Activated CD4-positive, alpha-beta T cell treated with anti-CD3 and anti-CD28 coated beads for 36 hours (primary cell): ENCODE measurements around the gene RBM38. TPM values are rescaled to one million over a fixed set of nuclear protein-coding genes. Genes with fewer than 3 reads are reported as not detected.

Source experiments
- ATAC-seq: fragments of 200-7000 bp; cut with Tn5 transposase; one replicate; pipeline ENCODE4 v1.10.0; 2021; ENCODE audit warnings: mild to moderate bottlenecking, moderate library complexity
- CTCF ChIA-PET: fragments of 350-600 bp; sonication (Branson Sonifier 250); formaldehyde crosslinking; loops from one replicate; lab custom pipeline; 2021; ENCODE audit warnings: antibody characterized with exemption; lab: Charles Lee
- POLR2A ChIA-PET: fragments of 350-600 bp; sonication (Branson Sonifier 250); formaldehyde crosslinking; loops from one replicate; lab custom pipeline; 2021; ENCODE audit warnings: antibody characterized with exemption, inconsistent platforms; lab: Charles Lee
- DNase-seq: peaks from one replicate; pipeline ENCODE4 v3.0.0-alpha.2; 2020
- H3K27ac Mint-ChIP-seq: one replicate; pipeline ENCODE4 v1.8.0; 2021; ENCODE audit warnings: mixed read lengths
- H3K27me3 Mint-ChIP-seq: one replicate; pipeline ENCODE4 v1.8.0; 2021; ENCODE audit warnings: mixed read lengths
- H3K36me3 Mint-ChIP-seq: one replicate; pipeline ENCODE4 v1.8.0; 2021; ENCODE audit warnings: low read depth, mixed read lengths
- H3K4me1 Mint-ChIP-seq: one replicate; pipeline ENCODE4 v1.8.0; 2021; ENCODE audit warnings: mixed read lengths
- H3K4me3 Mint-ChIP-seq: one replicate; pipeline ENCODE4 v1.8.0; 2021; ENCODE audit warnings: mild to moderate bottlenecking, moderate library complexity, mixed read lengths
- H3K9me3 Mint-ChIP-seq: one replicate; pipeline ENCODE4 v1.8.0; 2021; ENCODE audit warnings: low read depth, mixed read lengths
- intact Hi-C, 2 experiments: fragments of 100-400 bp; cut with DNase I in 1 of 2; cut with micrococcal nuclease in 1 of 2; formaldehyde crosslinking; loops; one replicate each; pipeline versions ENCODE4 v1.14.2 to v1.15.1; 2022 to 2024; cut with DNase I, micrococcal nuclease
- total RNA-seq, 2 experiments: library from RNA; stranded (reverse); gene quantifications; one replicate each; pipeline ENCODE4 v1.2.3, GENCODE V29; 2021

RBM38 gene
- total RNA-seq, 2 experiments from 2014 or later: 96.5 to 101 TPM

GRCh38 chr20:57443349-57444265 lies 52.4 kb downstream of the RBM38 start:
- H3K4me1 Mint-ChIP-seq: peaks cover 2% of the 10 kb centered on the region
- ChIA-PET POLR2A (no interaction called here), CTCF (no interaction called here)
- no peaks in the 10 kb centered on the region for H3K36me3 Mint-ChIP-seq
- no peak for ATAC-seq
- no peak overlapping the region for H3K4me3 Mint-ChIP-seq
- no peaks in the 10 kb centered on the region for H3K9me3 Mint-ChIP-seq
- no peak for DNase-seq
- H3K27me3 Mint-ChIP-seq: no peaks in the 10 kb centered on the region
- intact Hi-C loops: loop anchor here in 1 of 2 experiments (5.0 kb wide), 1 partner anchor 34 kb away; no protein-coding TSS in a partner anchor
- H3K27ac Mint-ChIP-seq: no peak overlapping the region

GRCh38 chr20:57444394-57445048 lies 53.3 kb downstream of the RBM38 start:
- no peaks in the 10 kb centered on the region for H3K36me3 Mint-ChIP-seq
- no peak for DNase-seq
- ChIA-PET CTCF (interaction anchor here (1.1 kb wide), 1 partner anchor 48 kb away, joined by 3 read pairs; no protein-coding TSS in a partner anchor), POLR2A (no interaction called here)
- ATAC-seq: no peak
- H3K4me3 Mint-ChIP-seq: no peak overlapping the region
- intact Hi-C loops: loop anchor here in 1 of 2 experiments (5.0 kb wide), 1 partner anchor 33 kb away; no protein-coding TSS in a partner anchor
- peaks cover 2% of the 10 kb centered on the region for H3K4me1 Mint-ChIP-seq
- H3K27me3 Mint-ChIP-seq: no peaks in the 10 kb centered on the region
- no peak overlapping the region for H3K27ac Mint-ChIP-seq
- no peaks in the 10 kb centered on the region for H3K9me3 Mint-ChIP-seq

- ChIA-PET POLR2A (no interaction called here), CTCF (interaction anchor here (1.1 kb wide), 1 partner anchor 47 kb away, joined by 3 read pairs; no protein-coding TSS in a partner anchor)
- no peaks in the 10 kb centered on the region for H3K9me3 Mint-ChIP-seq
- no peak for DNase-seq
- H3K4me1 Mint-ChIP-seq: peaks cover 8% of the 10 kb centered on the region
- no peaks in the 10 kb centered on the region for H3K27me3 Mint-ChIP-seq
- no peak overlapping the region for H3K27ac Mint-ChIP-seq
- H3K4me3 Mint-ChIP-seq: no peak overlapping the region
- intact Hi-C loops: no loop called here
- no peaks in the 10 kb centered on the region for H3K36me3 Mint-ChIP-seq
- no peak for ATAC-seq
Measured at GRCh38 chr20:57445298-57445697, 54.1 kb downstream of the RBM38 start.

DNA sequence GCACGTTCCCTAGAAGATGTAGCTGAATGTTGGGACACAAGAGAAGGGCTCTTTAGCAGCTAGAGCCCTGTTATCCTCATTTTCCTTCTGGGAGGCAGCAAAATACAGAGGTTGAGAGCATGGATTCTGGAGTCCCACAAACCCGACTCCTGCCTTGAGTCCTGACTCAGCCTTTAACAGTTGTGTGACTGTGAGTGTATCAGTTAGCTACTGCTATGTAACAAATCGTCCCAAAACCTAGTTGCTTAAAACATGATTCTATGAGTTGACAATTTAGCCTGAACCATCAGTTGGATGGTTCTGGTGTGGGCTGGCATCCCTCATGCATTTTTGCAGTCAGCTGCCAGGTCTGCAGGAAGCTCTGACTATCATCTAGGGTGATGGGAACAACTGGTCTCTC lies 54.6 kb downstream of the RBM38 start:
- Mint-ChIP-seq H3K27ac (no peak overlapping the region), H3K4me3 (no peak overlapping the region), H3K4me1 (peaks cover 12% of the 10 kb centered on the region), H3K36me3 (no peaks in the 10 kb centered on the region), H3K9me3 (no peaks in the 10 kb centered on the region), H3K27me3 (no peaks in the 10 kb centered on the region)
- no peak for ATAC-seq
- intact Hi-C loops: no loop called here
- POLR2A ChIA-PET: no interaction called here
- no peak for DNase-seq
- CTCF ChIA-PET: no interaction called here

GRCh38 chr20:57448764-57449354 lies 57.7 kb downstream of the RBM38 start:
- intact Hi-C loops: no loop called here
- CTCF ChIA-PET: interaction anchor here (0.7 kb wide), 1 partner anchor 70 kb away, joined by 3 read pairs; no protein-coding TSS in a partner anchor
- Mint-ChIP-seq H3K4me3 (no peak overlapping the region), H3K36me3 (peaks cover 4% of the 10 kb centered on the region), H3K27ac (no peak overlapping the region), H3K27me3 (no peaks in the 10 kb centered on the region), H3K9me3 (no peaks in the 10 kb centered on the region), H3K4me1 (peaks cover 33% of the 10 kb centered on the region)
- no peak for DNase-seq
- ATAC-seq: no peak
- POLR2A ChIA-PET: no interaction called here

- Mint-ChIP-seq H3K9me3 (no peaks in the 10 kb centered on the region), H3K4me3 (no peak overlapping the region), H3K36me3 (peaks cover 4% of the 10 kb centered on the region), H3K27me3 (no peaks in the 10 kb centered on the region), H3K4me1 (peaks cover 33% of the 10 kb centered on the region), H3K27ac (no peak overlapping the region)
- ChIA-PET POLR2A (no interaction called here), CTCF (interaction anchor here (0.7 to 1.0 kb wide), 3 partner anchors 48 to 71 kb away, joined by 3 read pairs; no protein-coding TSS in a partner anchor)
- no peak for ATAC-seq
- intact Hi-C loops: no loop called here
- DNase-seq: no peak
Measured at GRCh38 chr20:57449398-57450354, 58.5 kb downstream of the RBM38 start.

DNA sequence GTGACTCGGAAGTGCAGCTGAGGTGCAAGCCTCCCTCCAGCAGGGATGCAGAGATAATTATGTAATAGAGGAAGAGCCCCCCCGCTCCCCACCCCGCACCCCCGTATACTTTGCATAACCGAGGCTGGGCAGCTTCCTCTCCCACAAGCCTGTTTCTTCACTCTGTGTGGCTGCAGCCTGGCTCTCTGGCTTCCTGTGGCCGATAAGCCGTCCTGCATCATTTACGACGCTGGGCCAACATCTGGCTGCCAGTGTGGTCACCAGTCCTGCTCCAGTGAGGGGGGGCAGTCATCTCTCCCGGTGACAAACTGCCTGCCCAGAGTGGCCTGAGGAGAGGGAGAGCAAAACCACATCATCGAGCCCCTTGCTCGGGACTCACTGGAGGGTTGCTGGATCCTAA lies 59.2 kb downstream of the RBM38 start:
- POLR2A ChIA-PET: no interaction called here
- no peak overlapping the region for H3K4me3 Mint-ChIP-seq
- CTCF ChIA-PET: interaction anchor here (0.7 to 1.0 kb wide), 2 partner anchors 47 to 66 kb away, joined by 3 read pairs; no protein-coding TSS in a partner anchor
- peaks cover 4% of the 10 kb centered on the region for H3K36me3 Mint-ChIP-seq
- H3K27me3 Mint-ChIP-seq: no peaks in the 10 kb centered on the region
- ATAC-seq: no peak
- no peak overlapping the region for H3K27ac Mint-ChIP-seq
- intact Hi-C loops: no loop called here
- no peaks in the 10 kb centered on the region for H3K9me3 Mint-ChIP-seq
- peaks cover 33% of the 10 kb centered on the region for H3K4me1 Mint-ChIP-seq
- no peak for DNase-seq

DNA sequence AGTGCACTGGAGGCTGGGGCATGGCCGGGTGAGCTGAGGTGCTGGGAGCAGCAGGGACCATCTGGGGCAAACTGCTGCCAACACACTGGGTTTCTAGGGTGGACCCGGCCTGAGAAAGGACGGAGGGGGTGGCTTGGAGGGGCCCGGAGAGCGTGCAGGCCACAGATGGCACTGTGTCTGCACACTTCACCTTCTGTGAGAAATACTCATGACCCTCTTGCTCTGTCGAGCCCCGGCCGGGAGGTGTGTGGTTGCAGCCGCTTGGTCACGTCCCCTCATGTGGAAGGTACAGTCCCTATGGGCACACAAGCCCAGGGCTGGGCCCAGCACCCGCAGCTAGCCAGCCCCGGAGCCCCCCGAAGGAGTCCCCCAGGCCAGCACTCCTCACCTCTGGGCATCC lies 59.7 kb downstream of the RBM38 start:
- H3K9me3 Mint-ChIP-seq: no peaks in the 10 kb centered on the region
- intact Hi-C loops: no loop called here
- peaks cover 33% of the 10 kb centered on the region for H3K4me1 Mint-ChIP-seq
- no peaks in the 10 kb centered on the region for H3K27me3 Mint-ChIP-seq
- DNase-seq (no peak), ATAC-seq (no peak)
- peaks cover 4% of the 10 kb centered on the region for H3K36me3 Mint-ChIP-seq
- CTCF ChIA-PET: interaction anchor here (0.7 kb wide), 2 partner anchors 66 to 168 kb away, joined by 3 read pairs; no protein-coding TSS in a partner anchor
- POLR2A ChIA-PET: no interaction called here
- no peak overlapping the region for H3K4me3 Mint-ChIP-seq
- no peak overlapping the region for H3K27ac Mint-ChIP-seq

DNA sequence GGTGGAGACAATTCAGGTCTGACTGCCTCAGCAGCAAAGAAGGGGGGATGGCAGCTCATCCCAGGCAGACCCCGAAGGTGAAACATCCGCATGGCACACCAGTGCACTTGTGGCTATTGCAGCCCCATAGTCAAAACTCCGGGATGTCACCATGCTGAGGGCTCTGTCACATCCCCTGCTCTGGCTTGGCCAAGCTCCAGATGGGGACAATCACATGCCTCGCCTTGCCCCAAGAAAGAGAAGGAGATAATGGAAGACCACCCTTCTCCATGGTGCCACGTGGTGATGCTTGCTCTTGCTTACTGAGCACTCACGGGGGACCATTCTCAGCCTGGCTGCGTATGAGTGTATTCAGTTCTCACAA lies 60.2 kb downstream of the RBM38 start:
- CTCF ChIA-PET: interaction anchor here (0.7 kb wide), 1 partner anchor 169 kb away, joined by 3 read pairs; no protein-coding TSS in a partner anchor
- no peak for ATAC-seq
- intact Hi-C loops: no loop called here
- Mint-ChIP-seq H3K4me1 (peaks cover 33% of the 10 kb centered on the region), H3K27me3 (no peaks in the 10 kb centered on the region), H3K9me3 (no peaks in the 10 kb centered on the region), H3K36me3 (peaks cover 4% of the 10 kb centered on the region), H3K4me3 (no peak overlapping the region), H3K27ac (peak overlapping the region; percentile 64)
- DNase-seq: no peak
- POLR2A ChIA-PET: no interaction called here

GRCh38 chr20:57451795-57452661 lies 60.8 kb downstream of the RBM38 start:
- no peaks in the 10 kb centered on the region for H3K9me3 Mint-ChIP-seq
- H3K27ac Mint-ChIP-seq: peak overlapping the region; percentile 86
- ATAC-seq: peak; percentile 82
- peaks cover 33% of the 10 kb centered on the region for H3K4me1 Mint-ChIP-seq
- DNase-seq: peak; percentile 21
- ChIA-PET POLR2A (no interaction called here), CTCF (interaction anchor here (0.7 kb wide), 1 partner anchor 70 kb away, joined by 3 read pairs; no protein-coding TSS in a partner anchor)
- no peak overlapping the region for H3K4me3 Mint-ChIP-seq
- H3K27me3 Mint-ChIP-seq: no peaks in the 10 kb centered on the region
- intact Hi-C loops: no loop called here
- peaks cover 4% of the 10 kb centered on the region for H3K36me3 Mint-ChIP-seq
